HG03558 (cell line): ENCODE results near the gene RNU6-9.

ENCODE experiments used
- ATAC-seq: cut with Tn5 transposase; IDR thresholded peaks from one replicate; pipeline ENCODE4 v1.9.1; 2021; ENCODE audit warnings: moderate number of reproducible peaks; ENCODE audit not compliant: unreplicated experiment; ENCODE audit errors: extremely low read depth

Gene RNU6-9

DNA sequence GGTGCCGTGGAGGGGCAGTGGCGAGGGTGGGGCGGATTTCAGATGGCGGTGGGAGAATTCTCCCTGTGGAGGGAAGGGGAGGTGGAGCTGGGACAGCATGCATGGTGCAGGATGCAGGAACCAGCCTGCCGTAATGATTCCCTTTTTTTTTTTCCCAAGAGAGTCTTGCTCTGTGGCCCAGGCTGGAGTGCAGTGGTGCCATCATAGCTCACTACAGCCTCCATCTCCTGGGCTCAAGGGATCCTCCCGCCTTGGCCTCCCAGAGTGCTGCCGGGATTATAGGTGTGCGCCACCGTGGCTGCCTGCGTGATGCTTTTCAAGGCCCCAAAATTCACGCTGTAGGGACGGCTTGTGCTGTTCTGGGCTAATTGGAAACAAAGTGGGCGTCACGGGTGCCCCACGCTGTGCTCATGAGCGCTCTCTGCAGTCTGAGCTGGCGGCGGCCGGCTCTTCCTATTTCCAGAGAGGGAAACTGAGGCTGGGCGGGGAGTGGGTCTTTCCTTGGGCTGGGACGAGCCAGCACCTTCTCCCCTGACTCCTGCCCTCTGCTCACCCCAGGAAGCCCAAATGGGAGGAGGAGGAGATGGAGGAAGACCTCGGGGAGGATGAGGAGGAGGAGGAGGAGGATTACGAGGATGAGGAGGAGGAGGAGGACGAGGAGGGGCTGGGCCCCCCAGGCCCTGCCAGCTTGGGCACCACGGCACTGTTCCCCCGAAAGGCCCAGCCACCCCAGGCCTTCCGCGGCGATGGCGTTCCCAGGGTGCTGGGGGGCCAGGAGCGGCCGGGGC is 38.8 kb downstream of the RNU6-9 start:
- no peak for ATAC-seq

GRCh38 chr19:932648-933552 is 39.6 kb downstream of the RNU6-9 start:
- no peak for ATAC-seq

DNA sequence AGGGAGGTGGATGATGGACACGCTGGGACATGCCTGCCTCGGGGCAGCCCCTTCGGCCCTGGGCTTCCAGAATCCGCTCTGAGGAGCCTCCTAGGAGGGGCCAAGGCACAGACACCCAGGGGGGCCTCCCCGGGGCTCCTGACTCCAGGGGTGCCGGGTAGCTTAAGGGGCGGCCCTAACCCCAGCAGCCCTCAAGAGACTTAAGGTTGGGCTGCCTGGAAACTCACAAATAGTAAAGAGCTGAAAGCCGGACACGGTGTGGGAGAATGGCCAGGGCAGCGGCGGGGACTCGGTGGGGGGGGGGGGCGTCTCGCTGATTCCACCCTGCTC is 40.2 kb downstream of the RNU6-9 start:
- ATAC-seq: no peak

- ATAC-seq: no peak
Observed at GRCh38 chr19:934197-934840, 41.0 kb downstream of the RNU6-9 start.

DNA sequence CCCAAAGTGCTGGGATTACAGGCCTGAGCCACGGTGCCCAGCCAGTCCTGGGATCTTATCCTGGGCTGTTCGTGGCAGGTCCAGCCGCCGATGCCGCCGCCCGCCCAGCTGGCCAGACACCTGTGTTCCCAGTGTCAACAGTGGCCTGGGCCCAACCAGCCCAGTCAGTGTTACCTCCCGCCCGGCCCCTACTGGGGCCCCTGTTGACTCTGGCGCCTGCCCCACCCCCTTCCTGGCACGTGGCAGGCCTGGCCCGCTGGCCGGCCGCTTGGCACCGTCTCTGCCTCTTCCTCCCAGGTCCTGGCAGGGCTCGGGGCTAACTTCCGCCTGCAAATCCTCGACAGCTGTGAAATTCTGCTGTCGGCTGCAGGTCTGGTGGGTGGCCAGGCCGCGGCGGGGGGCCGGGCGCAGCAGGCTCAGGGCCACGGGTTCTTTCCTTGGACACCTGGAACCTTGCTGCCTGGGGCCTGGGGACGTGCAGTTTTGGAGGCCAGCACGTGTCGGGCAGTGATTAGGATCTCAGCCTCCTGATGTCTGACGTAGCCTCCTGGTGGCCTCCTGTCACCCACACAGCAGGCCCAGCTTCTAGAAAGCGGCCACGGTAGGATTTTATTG is 41.7 kb downstream of the RNU6-9 start:
- ATAC-seq: no peak

- ATAC-seq: no peak
Observed at GRCh38 chr19:936175-936546, 42.9 kb downstream of the RNU6-9 start.

DNA sequence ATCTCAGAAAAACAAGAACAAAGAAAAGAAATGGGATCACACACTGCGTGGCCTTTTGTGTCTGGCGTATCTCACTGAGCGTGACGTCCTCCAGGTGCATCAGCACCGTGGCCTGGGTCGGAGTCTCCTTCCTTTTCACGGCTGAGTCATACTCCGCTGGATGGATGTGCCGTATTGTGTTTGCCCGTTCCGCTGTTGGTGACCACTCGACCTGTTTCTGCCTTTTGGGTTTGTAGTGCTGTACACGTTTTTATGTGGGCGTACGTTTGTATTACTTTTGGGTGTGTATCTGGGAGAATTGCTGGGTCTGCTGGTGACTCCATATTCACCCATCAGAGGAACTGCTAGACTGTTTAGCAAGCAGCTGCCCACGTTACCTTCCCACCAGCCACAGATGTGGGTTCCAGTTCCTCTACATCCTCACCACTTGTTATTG is 44.0 kb downstream of the RNU6-9 start:
- ATAC-seq: no peak

DNA sequence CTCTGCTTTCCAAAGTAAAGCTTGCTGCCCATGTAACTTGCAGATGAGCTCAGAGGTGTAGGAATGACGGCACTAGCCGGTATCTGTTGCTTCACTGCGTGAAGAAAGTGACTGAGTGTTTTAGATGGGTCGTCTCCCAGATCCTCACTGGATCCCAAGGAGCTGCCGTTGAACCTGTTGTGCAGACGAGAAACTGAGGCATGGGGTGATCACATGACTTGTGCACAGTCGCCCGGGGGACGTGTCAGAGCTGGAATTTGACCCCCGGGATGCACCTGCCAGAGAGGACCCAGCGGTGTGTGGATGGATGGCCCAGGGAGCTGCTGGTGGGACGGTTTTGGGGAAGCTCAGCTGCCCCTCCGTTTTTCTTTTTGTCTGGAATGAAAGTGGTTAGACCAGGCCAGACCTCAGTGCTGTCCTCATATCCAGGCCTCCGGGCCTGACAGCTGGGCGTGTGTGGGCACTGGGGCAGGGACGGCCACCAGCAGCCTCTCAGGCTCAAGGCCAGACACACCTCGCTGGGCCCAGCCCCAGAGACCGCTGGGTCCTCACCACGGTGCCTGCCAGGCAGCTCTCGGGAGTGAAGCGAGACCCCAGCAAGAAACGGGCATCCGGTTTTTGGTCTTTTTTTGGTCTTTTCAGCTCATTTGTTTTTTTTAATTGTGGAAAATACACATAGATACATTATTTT is 45.1 kb downstream of the RNU6-9 start:
- ATAC-seq: no peak

GRCh38 chr19:939439-939838 is 46.2 kb downstream of the RNU6-9 start:
- ATAC-seq: no peak

- no peak for ATAC-seq
Observed at GRCh38 chr19:939922-940321, 46.6 kb downstream of the RNU6-9 start.

DNA sequence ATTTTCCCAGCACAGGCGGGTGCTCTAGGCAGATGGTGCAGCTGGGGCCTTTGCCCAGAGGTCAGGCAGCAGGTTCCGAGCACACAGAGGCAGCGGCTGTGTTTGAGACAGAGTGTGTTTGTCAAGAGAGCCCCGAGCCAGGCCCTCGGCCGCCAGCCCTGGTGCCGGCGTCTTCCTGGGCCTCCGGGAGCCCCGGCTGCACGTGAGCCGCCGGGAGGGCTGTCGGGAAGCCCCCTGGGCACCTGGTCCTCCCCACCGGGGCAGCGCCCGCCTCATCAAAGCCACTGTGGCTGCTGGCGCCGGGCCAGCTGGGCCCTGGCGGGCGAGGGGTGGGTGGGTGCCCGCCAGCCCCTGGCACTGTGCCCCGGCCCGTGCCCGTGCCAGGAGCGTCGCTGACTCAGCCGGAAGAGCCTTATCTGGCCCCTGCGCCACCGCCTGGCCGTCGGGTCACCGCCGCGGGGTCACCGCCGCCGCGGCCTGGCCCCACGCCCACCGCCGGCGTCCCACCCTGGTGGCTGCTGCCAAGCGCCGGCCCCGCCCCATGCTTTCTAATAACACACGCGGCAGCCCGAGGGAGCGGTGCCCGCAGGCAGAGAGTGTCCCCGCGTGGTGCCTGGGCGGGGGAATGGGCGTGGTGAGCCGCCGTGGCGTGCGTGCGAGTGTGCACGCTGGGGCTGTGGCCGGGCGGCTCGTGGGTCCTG is 47.5 kb downstream of the RNU6-9 start:
- ATAC-seq: no peak

DNA sequence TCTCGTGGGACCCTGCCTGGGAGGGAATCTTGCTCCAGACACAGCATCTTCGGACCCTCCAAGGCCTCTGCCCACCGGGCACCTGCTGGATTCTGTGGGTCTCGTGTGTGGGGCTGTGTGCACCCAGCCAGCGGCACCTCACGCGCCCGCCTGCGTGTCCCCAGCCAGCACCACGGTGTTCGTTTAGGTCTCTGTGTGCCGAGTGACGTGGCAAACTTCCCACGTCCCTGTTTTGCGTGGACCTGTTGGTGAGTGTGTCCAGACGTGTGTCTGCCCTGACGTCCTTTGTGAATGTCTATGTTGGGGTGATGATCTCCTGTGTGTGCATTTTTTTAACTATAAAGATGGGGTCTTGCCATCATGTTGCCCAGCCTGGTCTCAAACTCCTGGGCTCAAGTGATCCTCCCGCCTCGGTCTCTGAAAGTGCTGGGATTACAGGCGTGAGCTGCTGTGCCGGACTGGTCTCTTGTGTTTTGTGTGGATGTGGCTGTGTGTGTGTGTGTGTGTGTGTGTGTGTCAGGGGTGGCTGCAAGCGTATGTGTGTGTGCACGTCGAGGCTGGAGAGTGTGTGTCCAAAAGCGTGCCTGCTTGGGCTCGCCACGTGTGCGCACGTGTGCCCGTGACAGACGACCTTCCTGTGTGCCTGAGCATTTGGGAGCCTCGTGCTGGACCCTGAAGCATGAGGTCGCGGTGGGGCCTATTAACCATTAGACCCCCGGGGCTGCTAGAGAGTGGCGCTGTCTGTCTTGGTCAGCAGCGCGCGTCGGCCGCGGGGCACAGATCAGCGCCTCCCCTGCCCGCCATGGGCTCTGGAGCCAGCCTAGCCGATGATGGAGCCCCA is 48.2 kb downstream of the RNU6-9 start:
- ATAC-seq: no peak

- no peak for ATAC-seq
Observed at GRCh38 chr19:942133-942645, 48.9 kb downstream of the RNU6-9 start.
